ENCODE measurements around the gene CEP290. TPM values are rescaled to one million over a fixed set of nuclear protein-coding genes. Genes with fewer than 3 reads are reported as not detected.

The CEP290 gene
- total RNA-seq, 6 donors from 2014 or later: 10.6 to 110 (median 20.1) TPM

GRCh38 chr12:88083634-88084033 lies 58.3 kb downstream of the CEP290 start:
- H3K4me1 ChIP-seq: no peaks in the 10 kb centered on the region
- H3K27ac ChIP-seq: no peak overlapping the region
- TF ChIP-seq EP300 (IDR thresholded peaks at IDR 0.05) (no peak), POLR2A (IDR thresholded peaks at IDR 0.05) (no peak), CTCF (IDR thresholded peaks at IDR 0.05) (no peak), POLR2AphosphoS5 (IDR thresholded peaks at IDR 0.05) (no peak)
- no peak overlapping the region for H3K4me3 ChIP-seq
- no peak for ATAC-seq (ENCODE audit: low FRiP score in 2 of 2)
- DNase-seq: no peak
- H3K27me3 ChIP-seq: no peaks in the 10 kb centered on the region
- WGBS, 2 donors: 92 to 94% methylated on average over 3 of the region's 3 CpGs
- H3K36me3 ChIP-seq: peaks cover 6 to 82% (median 14%) of the 10 kb centered on the region in 4 donors
- H3K9me3 ChIP-seq: no peaks in the 10 kb centered on the region

GRCh38 chr12:88081247-88081646 lies 60.6 kb downstream of the CEP290 start:
- H3K36me3 ChIP-seq: peaks cover 6 to 76% (median 11%) of the 10 kb centered on the region in 4 donors
- no peak for DNase-seq
- no peak for ATAC-seq (ENCODE audit: low FRiP score in 2 of 2)

GRCh38 chr12:88067301-88067700 lies 74.6 kb downstream of the CEP290 start:
- H3K4me3 ChIP-seq: no peak overlapping the region
- no peaks in the 10 kb centered on the region for H3K4me1 ChIP-seq
- no peak for TF ChIP-seq POLR2A (IDR thresholded peaks at IDR 0.05)
- no peak for TF ChIP-seq CTCF (IDR thresholded peaks at IDR 0.05)
- TF ChIP-seq POLR2AphosphoS5 (IDR thresholded peaks at IDR 0.05): no peak
- no peak for DNase-seq
- H3K36me3 ChIP-seq: peaks cover 0 to 26% (median 8%) of the 10 kb centered on the region in 4 donors
- no peaks in the 10 kb centered on the region for H3K9me3 ChIP-seq
- no peaks in the 10 kb centered on the region for H3K27me3 ChIP-seq
- 95 to 97% methylated on average over 9 of the region's 9 CpGs for WGBS, 2 donors
- H3K27ac ChIP-seq: no peak overlapping the region
- ATAC-seq (ENCODE audit: low FRiP score in 2 of 2): no peak

More at GRCh38 chr12:88081247-88081646, 60.6 kb downstream of the CEP290 start:
- no peak for TF ChIP-seq POLR2AphosphoS5 (IDR thresholded peaks at IDR 0.05)
- no peak for TF ChIP-seq EP300 (IDR thresholded peaks at IDR 0.05)
- no peak for TF ChIP-seq CTCF (IDR thresholded peaks at IDR 0.05)
- TF ChIP-seq POLR2A (IDR thresholded peaks at IDR 0.05): no peak
- H3K27ac ChIP-seq: no peak overlapping the region
- H3K27me3 ChIP-seq: no peaks in the 10 kb centered on the region
- H3K4me1 ChIP-seq: no peaks in the 10 kb centered on the region
- no peaks in the 10 kb centered on the region for H3K9me3 ChIP-seq
- H3K4me3 ChIP-seq: no peak overlapping the region

GRCh38 chr12:88063375-88063774 lies 78.5 kb downstream of the CEP290 start:
- Histone ChIP-seq H3K36me3 (peaks cover 0 to 37% (median 3%) of the 10 kb centered on the region in 4 donors), H3K4me3 (no peak overlapping the region), H3K4me1 (no peaks in the 10 kb centered on the region), H3K27ac (no peak overlapping the region), H3K27me3 (no peaks in the 10 kb centered on the region), H3K9me3 (no peaks in the 10 kb centered on the region)
- TF ChIP-seq POLR2A (IDR thresholded peaks at IDR 0.05) (no peak), EP300 (IDR thresholded peaks at IDR 0.05) (no peak), CTCF (IDR thresholded peaks at IDR 0.05) (no peak), POLR2AphosphoS5 (IDR thresholded peaks at IDR 0.05) (no peak)
- ATAC-seq (ENCODE audit: low FRiP score in 2 of 2) (no peak), DNase-seq (no peak)
- WGBS, 2 donors: 85 to 87% methylated on average over 2 of the region's 2 CpGs

- Histone ChIP-seq H3K4me3 (no peak overlapping the region), H3K27me3 (no peaks in the 10 kb centered on the region), H3K27ac (no peak overlapping the region), H3K9me3 (no peaks in the 10 kb centered on the region), H3K4me1 (no peaks in the 10 kb centered on the region), H3K36me3 (peaks cover 0 to 46% (median 7%) of the 10 kb centered on the region in 4 donors)
- ATAC-seq (ENCODE audit: low FRiP score in 2 of 2): no peak
- no peak for TF ChIP-seq POLR2AphosphoS5 (IDR thresholded peaks at IDR 0.05)
- TF ChIP-seq CTCF (IDR thresholded peaks at IDR 0.05): no peak
- TF ChIP-seq POLR2A (IDR thresholded peaks at IDR 0.05): no peak
- no peak for TF ChIP-seq EP300 (IDR thresholded peaks at IDR 0.05)
- WGBS, 2 donors: 52 to 65% methylated on average over 1 of the region's 1 CpG
- DNase-seq: no peak
These were observed 79.4 kb downstream of the CEP290 start for GRCh38 chr12:88062474-88062873.

All from upper lobe of left lung (tissue), 6 donors.